Measurements from ENCODE around the gene NTN5. TPM values are rescaled to one million over a fixed set of nuclear protein-coding genes. Genes with fewer than 3 reads are reported as not detected.
"Not testable (repeated sequence)": the region's sequence is repeated elsewhere in the genome, so short reads cannot be mapped to it uniquely, and the experiment has no call there.

The NTN5 gene
- total RNA-seq, 1 donor from 2014 or later = 0.71 TPM

- Mint-ChIP-seq H3K27me3 (no peaks in the 10 kb centered on the region), H3K4me1 (no peaks in the 10 kb centered on the region), H3K9me3 (no peaks in the 10 kb centered on the region), H3K27ac (no peak overlapping the region), H3K4me3 (no peak overlapping the region), H3K36me3 (ENCODE audit: low read depth) (no peaks in the 10 kb centered on the region)
- TF ChIP-seq, protein P1, sequence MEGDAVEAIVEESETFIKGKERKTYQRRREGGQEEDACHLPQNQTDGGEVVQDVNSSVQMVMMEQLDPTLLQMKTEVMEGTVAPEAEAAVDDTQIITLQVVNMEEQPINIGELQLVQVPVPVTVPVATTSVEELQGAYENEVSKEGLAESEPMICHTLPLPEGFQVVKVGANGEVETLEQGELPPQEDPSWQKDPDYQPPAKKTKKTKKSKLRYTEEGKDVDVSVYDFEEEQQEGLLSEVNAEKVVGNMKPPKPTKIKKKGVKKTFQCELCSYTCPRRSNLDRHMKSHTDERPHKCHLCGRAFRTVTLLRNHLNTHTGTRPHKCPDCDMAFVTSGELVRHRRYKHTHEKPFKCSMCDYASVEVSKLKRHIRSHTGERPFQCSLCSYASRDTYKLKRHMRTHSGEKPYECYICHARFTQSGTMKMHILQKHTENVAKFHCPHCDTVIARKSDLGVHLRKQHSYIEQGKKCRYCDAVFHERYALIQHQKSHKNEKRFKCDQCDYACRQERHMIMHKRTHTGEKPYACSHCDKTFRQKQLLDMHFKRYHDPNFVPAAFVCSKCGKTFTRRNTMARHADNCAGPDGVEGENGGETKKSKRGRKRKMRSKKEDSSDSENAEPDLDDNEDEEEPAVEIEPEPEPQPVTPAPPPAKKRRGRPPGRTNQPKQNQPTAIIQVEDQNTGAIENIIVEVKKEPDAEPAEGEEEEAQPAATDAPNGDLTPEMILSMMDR (IDR thresholded peaks at IDR 0.05) = no peak
- intact Hi-C loops (cut with micrococcal nuclease) = no loop called here
- ChIA-PET CTCF (no interaction called here), POLR2A (no interaction called here)
- DNase-seq (no peak), ATAC-seq (ENCODE audit: low read depth) (no peak)
Measured at GRCh38 chr19:48686088-48686487, 13.3 kb upstream of the NTN5 start.

- no peak for DNase-seq
- no peaks in the 10 kb centered on the region for H3K36me3 Mint-ChIP-seq (ENCODE audit: low read depth)
- no peak overlapping the region for H3K4me3 Mint-ChIP-seq
- POLR2A ChIA-PET = no interaction called here
- no peak overlapping the region for H3K27ac Mint-ChIP-seq
- TF ChIP-seq, protein P1 (IDR thresholded peaks at IDR 0.05) = no peak
- no peaks in the 10 kb centered on the region for H3K4me1 Mint-ChIP-seq
- intact Hi-C loops (cut with micrococcal nuclease) = no loop called here
- no peaks in the 10 kb centered on the region for H3K9me3 Mint-ChIP-seq
- ATAC-seq (ENCODE audit: low read depth) = no peak
- CTCF ChIA-PET = no interaction called here
- no peaks in the 10 kb centered on the region for H3K27me3 Mint-ChIP-seq
Measured at GRCh38 chr19:48685583-48685982, 12.8 kb upstream of the NTN5 start.

- Mint-ChIP-seq H3K9me3 (no peaks in the 10 kb centered on the region), H3K27me3 (no peaks in the 10 kb centered on the region), H3K27ac (no peak overlapping the region), H3K4me3 (peak overlapping the region; percentile 35), H3K4me1 (no peaks in the 10 kb centered on the region), H3K36me3 (ENCODE audit: low read depth) (no peaks in the 10 kb centered on the region)
- no peak for DNase-seq
- peak; percentile 52 for ATAC-seq (ENCODE audit: low read depth)
- ChIA-PET CTCF (interaction anchor here (2.2 kb wide), 1 partner anchor 9 kb away, joined by 4 read pairs; no protein-coding TSS in a partner anchor), POLR2A (no interaction called here)
- intact Hi-C loops (cut with micrococcal nuclease) = no loop called here
- TF ChIP-seq, protein P1 (IDR thresholded peaks at IDR 0.05) = no peak
Measured at GRCh38 chr19:48683349-48683748, 10.5 kb upstream of the NTN5 start.

- intact Hi-C loops (cut with micrococcal nuclease) = no loop called here
- CTCF ChIA-PET = no interaction called here
- Mint-ChIP-seq H3K27me3 (no peaks in the 10 kb centered on the region), H3K4me3 (no peak overlapping the region), H3K9me3 (no peaks in the 10 kb centered on the region), H3K4me1 (no peaks in the 10 kb centered on the region), H3K27ac (no peak overlapping the region), H3K36me3 (ENCODE audit: low read depth) (no peaks in the 10 kb centered on the region)
- TF ChIP-seq, protein P1 (IDR thresholded peaks at IDR 0.05) = no peak
- ATAC-seq (ENCODE audit: low read depth) = no peak
- DNase-seq = no peak
- POLR2A ChIA-PET = no interaction called here
Measured at GRCh38 chr19:48681127-48681470, 8.3 kb upstream of the NTN5 start.

- no peaks in the 10 kb centered on the region for H3K4me1 Mint-ChIP-seq
- intact Hi-C loops (cut with micrococcal nuclease) = no loop called here
- DNase-seq (no peak), ATAC-seq (ENCODE audit: low read depth) (no peak)
- TF ChIP-seq, protein P1 (IDR thresholded peaks at IDR 0.05) = no peak
- H3K4me3 Mint-ChIP-seq = no peak overlapping the region
- H3K36me3 Mint-ChIP-seq (ENCODE audit: low read depth) = no peaks in the 10 kb centered on the region
- no peaks in the 10 kb centered on the region for H3K27me3 Mint-ChIP-seq
- ChIA-PET CTCF (no interaction called here), POLR2A (no interaction called here)
- no peak overlapping the region for H3K27ac Mint-ChIP-seq
- H3K9me3 Mint-ChIP-seq = no peaks in the 10 kb centered on the region
Measured at GRCh38 chr19:48680436-48681126, 7.8 kb upstream of the NTN5 start.

- H3K27me3 Mint-ChIP-seq; H3K4me3 Mint-ChIP-seq; H3K9me3 Mint-ChIP-seq; intact Hi-C loops (cut with micrococcal nuclease); H3K4me1 Mint-ChIP-seq; DNase-seq; ATAC-seq (ENCODE audit: low read depth); H3K36me3 Mint-ChIP-seq (ENCODE audit: low read depth); CTCF ChIA-PET; H3K27ac Mint-ChIP-seq; POLR2A ChIA-PET: not testable (repeated sequence)
Measured at GRCh38 chr19:48680006-48680405, 7.2 kb upstream of the NTN5 start.
